Sigmoid colon (tissue), 7 donors: ENCODE results near the gene DOCK8. TPM values are rescaled to one million over a fixed set of nuclear protein-coding genes. Genes with fewer than 3 reads are reported as not detected.
"Not testable (repeated sequence)": the region's sequence is repeated elsewhere in the genome, so short reads cannot be mapped to it uniquely, and the experiment has no call there.

ENCODE experiments used
- DNase-seq: peaks from one replicate; pipeline ENCODE4 v3.0.0-alpha.2; 2019
- H3K27ac ChIP-seq, 4 donors: fragments of 200-600 bp; sonication (generic); one replicate each; pipeline ENCODE4 v1.5.1; 2016 to 2019; ENCODE audit warnings: mild to moderate bottlenecking in 1 of 4
- H3K27me3 ChIP-seq, 3 donors: fragments of 200-600 bp; sonication (generic); one replicate each; pipeline ENCODE4 v1.5.1; 2019; ENCODE audit warnings: mild to moderate bottlenecking in 1 of 3
- H3K36me3 ChIP-seq, 4 donors: fragments of 200-600 bp; sonication (generic); one replicate each; pipeline ENCODE4 v1.5.1; 2016 to 2019
- H3K4me1 ChIP-seq, 4 donors: fragments of 200-600 bp; sonication (generic); one replicate each; pipeline ENCODE4 v1.5.1; 2017 to 2019
- H3K4me3 ChIP-seq, 4 donors: fragments of 200-600 bp; sonication (generic); one replicate each; pipeline ENCODE4 v1.5.1; 2017 to 2019; ENCODE audit warnings: mild to moderate bottlenecking in 2 of 4, moderate library complexity in 1 of 4
- H3K9me3 ChIP-seq, 4 donors: fragments of 200-600 bp in 3 of 4; sonication (generic) in 3 of 4; one replicate each; pipeline versions ENCODE4 v1.5.1 to v1.6.1; 2013 to 2019
- EP300 ChIP-seq, 4 donors: sonication (generic); formaldehyde crosslinking; IDR thresholded peaks; one replicate each; pipeline ENCODE4 v1.6.1; 2017; ENCODE audit warnings: antibody characterized with exemption in 4 of 4
- POLR2A ChIP-seq, 2 donors: fragments of 450-650 bp; IDR thresholded peaks; one replicate each; pipeline ENCODE4 v1.6.1; 2016; ENCODE audit warnings: antibody characterized with exemption in 2 of 2, mild to moderate bottlenecking in 2 of 2, moderate library complexity in 2 of 2
- POLR2AphosphoS5 ChIP-seq, 4 donors: sonication (generic); formaldehyde crosslinking; IDR thresholded peaks; one replicate each; pipeline ENCODE4 v1.6.1; 2017; ENCODE audit warnings: antibody characterized with exemption in 4 of 4
- WGBS, 2 donors: extraction: QIAGEN DNeasy Blood & Tissue Kit; methylation state at CpG; one replicate each; pipeline ENCODE4 v1.1.7; 2013; 5-methylcytosine and 5-hydroxymethylcytosine counted together
- intact Hi-C: fragments of 100-400 bp; cut with DNase I; formaldehyde crosslinking; loops from one replicate; pipeline ENCODE4 v1.15.1; 2023
- polyA plus RNA-seq, 3 donors: library from polyadenylated mRNA; stranded (reverse); fragments of 200-250 nt; gene quantifications; one replicate each; pipeline ENCODE4 v1.2.3, GENCODE V29; 2013
- total RNA-seq, 4 donors: library from RNA; depleted of rRNA; stranded (reverse); fragments of >200 nt; gene quantifications; one replicate each; pipeline ENCODE4 v1.1.0, GENCODE V29; 2016
- TF ChIP-seq, protein P1 (sequence below), 4 experiments: fragments of 450-650 bp in 3 of 4; fragments of 200-600 bp in 1 of 4; IDR thresholded peaks; one replicate each; pipeline ENCODE4 v1.5.1; 2016 to 2019; ENCODE audit warnings: antibody characterized with exemption in 4 of 4, mild to moderate bottlenecking in 3 of 4, moderate library complexity in 2 of 4
- donor health status: healthy with polysubstance abuse.
- donor health status: Bipolar disorder and iron deficiency.
- donor health status: healthy.

DOCK8 gene
- total and polyA plus RNA-seq, 7 donors: 2.3 to 22.8 (median 6.4) TPM

DNA sequence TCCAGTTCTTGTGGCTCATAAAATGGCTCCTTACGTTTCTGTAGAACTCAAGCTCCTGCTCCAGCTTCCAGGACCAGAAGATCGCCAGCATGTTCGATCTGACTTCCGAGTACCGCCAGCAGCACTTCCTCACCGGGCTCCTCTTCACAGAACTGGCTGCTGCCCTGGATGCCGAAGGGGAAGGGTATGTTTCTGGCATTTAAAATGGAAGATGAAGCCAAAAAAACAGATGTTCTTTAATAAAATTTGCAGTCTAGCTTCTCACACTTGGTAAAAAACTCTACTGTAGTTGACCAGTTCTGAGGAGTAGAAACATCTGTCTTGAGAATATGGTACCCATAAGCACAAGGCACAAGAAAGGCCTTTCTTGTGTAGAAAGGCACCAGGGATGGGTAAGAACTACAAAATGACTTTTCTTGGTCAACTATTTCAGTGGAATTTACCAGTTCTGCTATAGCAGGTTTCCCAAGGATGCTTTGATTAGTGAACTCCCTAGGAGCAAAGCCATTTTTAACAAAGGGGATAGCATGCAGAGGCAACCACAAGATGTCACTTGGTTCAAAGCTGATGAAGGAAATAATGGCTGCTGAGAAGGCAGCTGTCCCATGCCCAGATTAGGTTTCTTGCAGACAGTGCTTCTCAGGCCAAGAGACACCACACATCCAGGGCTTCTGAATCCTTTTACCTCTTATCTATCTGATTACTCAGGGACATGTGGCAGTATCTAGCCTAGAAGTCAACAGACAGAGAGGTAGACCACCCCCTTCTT lies 192.4 kb downstream of the DOCK8 start:
- no peak overlapping the region for H3K4me3 ChIP-seq
- WGBS, 2 donors: 91 to 93% methylated on average over 7 of the region's 7 CpGs
- no peak for DNase-seq
- intact Hi-C loops: no loop called here
- H3K27me3 ChIP-seq: no peaks in the 10 kb centered on the region
- no peaks in the 10 kb centered on the region for H3K4me1 ChIP-seq
- H3K27ac ChIP-seq: no peak overlapping the region
- no peak for TF ChIP-seq POLR2AphosphoS5 (IDR thresholded peaks at IDR 0.05)
- TF ChIP-seq, protein P1, sequence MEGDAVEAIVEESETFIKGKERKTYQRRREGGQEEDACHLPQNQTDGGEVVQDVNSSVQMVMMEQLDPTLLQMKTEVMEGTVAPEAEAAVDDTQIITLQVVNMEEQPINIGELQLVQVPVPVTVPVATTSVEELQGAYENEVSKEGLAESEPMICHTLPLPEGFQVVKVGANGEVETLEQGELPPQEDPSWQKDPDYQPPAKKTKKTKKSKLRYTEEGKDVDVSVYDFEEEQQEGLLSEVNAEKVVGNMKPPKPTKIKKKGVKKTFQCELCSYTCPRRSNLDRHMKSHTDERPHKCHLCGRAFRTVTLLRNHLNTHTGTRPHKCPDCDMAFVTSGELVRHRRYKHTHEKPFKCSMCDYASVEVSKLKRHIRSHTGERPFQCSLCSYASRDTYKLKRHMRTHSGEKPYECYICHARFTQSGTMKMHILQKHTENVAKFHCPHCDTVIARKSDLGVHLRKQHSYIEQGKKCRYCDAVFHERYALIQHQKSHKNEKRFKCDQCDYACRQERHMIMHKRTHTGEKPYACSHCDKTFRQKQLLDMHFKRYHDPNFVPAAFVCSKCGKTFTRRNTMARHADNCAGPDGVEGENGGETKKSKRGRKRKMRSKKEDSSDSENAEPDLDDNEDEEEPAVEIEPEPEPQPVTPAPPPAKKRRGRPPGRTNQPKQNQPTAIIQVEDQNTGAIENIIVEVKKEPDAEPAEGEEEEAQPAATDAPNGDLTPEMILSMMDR (IDR thresholded peaks at IDR 0.05): no peak
- no peak for TF ChIP-seq EP300 (IDR thresholded peaks at IDR 0.05)
- no peak for TF ChIP-seq POLR2A (IDR thresholded peaks at IDR 0.05)
- no peaks in the 10 kb centered on the region for H3K9me3 ChIP-seq
- no peaks in the 10 kb centered on the region for H3K36me3 ChIP-seq

DNA sequence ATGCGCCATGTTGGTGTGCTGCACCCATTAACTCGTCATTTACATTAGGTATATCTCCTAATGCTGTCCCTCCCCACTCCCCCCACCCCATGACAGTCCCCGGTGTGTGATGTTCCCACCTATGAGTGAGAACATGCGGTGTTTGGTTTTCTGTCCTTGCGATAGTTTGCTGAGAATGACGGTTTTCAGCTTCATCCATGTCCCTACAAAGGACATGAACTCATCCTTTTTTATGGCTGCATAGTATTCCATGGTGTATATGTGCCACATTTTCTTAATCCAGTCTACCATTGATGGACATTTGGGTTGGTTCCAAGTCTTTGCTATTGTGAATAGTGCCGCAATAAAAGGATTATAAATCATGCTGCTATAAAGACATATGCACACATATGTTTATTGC lies 195.0 kb downstream of the DOCK8 start:
- H3K4me3 ChIP-seq, H3K27ac ChIP-seq, H3K36me3 ChIP-seq, H3K9me3 ChIP-seq, DNase-seq, H3K4me1 ChIP-seq, H3K27me3 ChIP-seq, intact Hi-C loops: not testable (repeated sequence)
- WGBS, 2 donors: 84 to 92% methylated on average over 7 of the region's 7 CpGs

DNA sequence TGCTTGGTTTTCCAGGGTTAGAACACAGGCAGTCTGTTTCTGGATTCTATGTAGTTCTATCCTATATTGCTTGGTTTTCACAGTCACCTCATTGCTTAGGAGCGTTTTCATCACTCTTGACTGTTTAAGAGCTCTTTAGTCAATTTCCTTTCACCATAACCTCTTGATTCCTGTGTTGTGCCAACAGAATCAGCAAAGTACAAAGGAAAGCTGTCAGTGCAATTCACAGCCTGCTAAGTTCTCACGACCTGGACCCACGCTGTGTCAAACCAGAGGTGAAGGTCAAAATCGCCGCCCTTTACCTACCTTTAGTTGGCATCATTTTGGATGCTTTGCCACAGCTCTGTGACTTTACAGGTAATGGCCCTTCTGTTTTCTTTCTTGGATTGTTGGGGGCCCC lies 199.9 kb downstream of the DOCK8 start:
- Histone ChIP-seq H3K27ac (no peak overlapping the region), H3K27me3 (no peaks in the 10 kb centered on the region), H3K9me3 (no peaks in the 10 kb centered on the region), H3K4me3 (no peak overlapping the region), H3K36me3 (no peaks in the 10 kb centered on the region), H3K4me1 (no peaks in the 10 kb centered on the region)
- DNase-seq: no peak
- TF ChIP-seq, protein P1 (IDR thresholded peaks at IDR 0.05): no peak
- TF ChIP-seq EP300 (IDR thresholded peaks at IDR 0.05) (no peak), POLR2AphosphoS5 (IDR thresholded peaks at IDR 0.05) (no peak), POLR2A (IDR thresholded peaks at IDR 0.05) (no peak)
- intact Hi-C loops: no loop called here
- WGBS, 2 donors: 90 to 93% methylated on average over 5 of the region's 5 CpGs

DNA sequence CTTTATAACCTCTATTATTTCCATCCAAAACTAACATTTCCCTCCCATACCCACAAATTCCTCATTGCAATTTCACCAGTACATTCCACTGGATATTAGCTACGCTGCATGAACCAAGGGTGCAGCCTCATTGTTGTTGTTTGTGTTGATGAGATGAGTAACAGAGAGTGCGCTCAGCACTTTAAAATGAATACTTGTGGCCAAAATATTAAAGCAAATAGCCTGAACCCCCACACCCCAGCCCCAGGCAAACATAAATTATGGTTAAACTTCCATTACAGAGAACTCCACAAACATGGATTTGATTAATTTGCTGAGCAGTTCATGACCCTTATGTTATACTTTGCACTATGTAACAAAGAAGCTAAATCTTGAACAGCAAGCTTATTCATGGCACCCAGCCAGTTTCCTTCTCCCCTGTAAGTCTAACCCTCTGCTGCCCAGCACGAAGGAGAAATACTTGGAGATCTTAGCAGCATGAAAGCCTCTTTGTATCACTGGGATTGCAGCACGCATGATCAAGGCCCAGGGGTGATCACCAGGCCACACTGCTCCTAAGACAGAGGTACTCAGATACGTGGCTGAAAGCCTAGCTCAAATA lies 205.0 kb downstream of the DOCK8 start:
- no peaks in the 10 kb centered on the region for H3K27me3 ChIP-seq
- WGBS, 2 donors: 76 to 85% methylated on average over 5 of the region's 5 CpGs

DNA sequence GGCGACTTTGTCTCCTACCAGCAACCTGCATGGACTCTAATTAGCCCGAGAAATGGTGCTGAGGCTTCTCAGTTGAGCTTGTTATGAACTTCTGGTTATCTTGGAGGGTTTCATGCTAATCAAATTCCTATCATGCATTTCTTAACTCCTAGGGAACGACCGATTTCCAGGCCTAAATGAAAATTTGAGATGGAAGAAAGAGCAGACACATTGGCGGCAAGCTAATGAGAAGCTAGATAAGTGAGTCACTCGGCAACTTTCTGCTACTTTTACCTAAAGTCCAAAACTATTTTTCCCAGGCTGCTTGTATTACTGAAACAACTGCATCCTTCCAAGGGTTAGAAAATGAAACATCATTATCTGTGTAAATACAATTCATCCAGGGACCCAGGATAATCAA lies 207.2 kb downstream of the DOCK8 start:
- 95 to 97% methylated on average over 6 of the region's 6 CpGs for WGBS, 2 donors
- intact Hi-C loops: no loop called here
- Histone ChIP-seq H3K9me3 (no peaks in the 10 kb centered on the region), H3K27me3 (no peaks in the 10 kb centered on the region), H3K27ac (no peak overlapping the region), H3K4me1 (no peaks in the 10 kb centered on the region), H3K36me3 (no peaks in the 10 kb centered on the region), H3K4me3 (no peak overlapping the region)
- no peak for DNase-seq
- TF ChIP-seq, protein P1 (IDR thresholded peaks at IDR 0.05): no peak
- TF ChIP-seq POLR2A (IDR thresholded peaks at IDR 0.05) (no peak), EP300 (IDR thresholded peaks at IDR 0.05) (no peak), POLR2AphosphoS5 (IDR thresholded peaks at IDR 0.05) (no peak)

More for the DNA sequence above, 205.0 kb downstream of the DOCK8 start:
- Histone ChIP-seq H3K4me1 (no peaks in the 10 kb centered on the region), H3K36me3 (no peaks in the 10 kb centered on the region), H3K27ac (no peak overlapping the region), H3K4me3 (no peak overlapping the region), H3K9me3 (no peaks in the 10 kb centered on the region)
- intact Hi-C loops: no loop called here
- DNase-seq: no peak
- no peak for TF ChIP-seq EP300 (IDR thresholded peaks at IDR 0.05)
- TF ChIP-seq, protein P1 (IDR thresholded peaks at IDR 0.05): no peak
- no peak for TF ChIP-seq POLR2AphosphoS5 (IDR thresholded peaks at IDR 0.05)
- TF ChIP-seq POLR2A (IDR thresholded peaks at IDR 0.05): no peak
